HK-2 (cell line): Measurements from ENCODE around the gene GFI1B.
A peak's percentile ranks its signal among the peaks of the same experiment; 100 is the strongest.
"Not testable (repeated sequence)": the region's sequence is repeated elsewhere in the genome, so short reads cannot be mapped to it uniquely, and the experiment has no call there.

Experiments used
- DNase-seq: peaks from one replicate; pipeline ENCODE4 v3.0.0-alpha.2; 2018; ENCODE audit not compliant: unreplicated experiment

The GFI1B gene

GRCh38 chr9:132990781-132991180, 12.3 kb downstream of the GFI1B start:
- DNase-seq: no peak

GRCh38 chr9:132991351-132992300, 13.1 kb downstream of the GFI1B start:
- no peak for DNase-seq

GRCh38 chr9:132993511-132993939, 15.0 kb downstream of the GFI1B start:
- no peak for DNase-seq

GRCh38 chr9:132994410-132995120, 16.1 kb downstream of the GFI1B start:
- DNase-seq: peak; percentile 30

GRCh38 chr9:132995121-132995420, 16.6 kb downstream of the GFI1B start:
- DNase-seq: no peak

- DNase-seq: no peak
Observed at GRCh38 chr9:132995879-132996278, 17.4 kb downstream of the GFI1B start.

GRCh38 chr9:132996526-132996925, 18.0 kb downstream of the GFI1B start:
- no peak for DNase-seq

- no peak for DNase-seq
Observed at GRCh38 chr9:132997591-132997990, 19.1 kb downstream of the GFI1B start.

- not testable (repeated sequence) for DNase-seq
Observed at GRCh38 chr9:132998221-132998620, 19.7 kb downstream of the GFI1B start.

GRCh38 chr9:132998831-132999635, 20.5 kb downstream of the GFI1B start:
- DNase-seq: no peak

GRCh38 chr9:133002147-133003070, 23.9 kb downstream of the GFI1B start:
- DNase-seq: no peak

GRCh38 chr9:133003071-133003461, 24.6 kb downstream of the GFI1B start:
- DNase-seq: no peak

- DNase-seq: no peak
Observed at GRCh38 chr9:133003671-133004090, 25.2 kb downstream of the GFI1B start.

GRCh38 chr9:133004091-133004998, 25.9 kb downstream of the GFI1B start:
- no peak for DNase-seq

GRCh38 chr9:133004999-133005760, 26.7 kb downstream of the GFI1B start:
- no peak for DNase-seq

GRCh38 chr9:133005957-133006356, 27.5 kb downstream of the GFI1B start:
- DNase-seq: no peak

GRCh38 chr9:133006731-133007352, 28.3 kb downstream of the GFI1B start:
- DNase-seq: no peak

- no peak for DNase-seq
Observed at GRCh38 chr9:133008406-133008805, 29.9 kb downstream of the GFI1B start.

- no peak for DNase-seq
Observed at GRCh38 chr9:133008824-133009223, 30.3 kb downstream of the GFI1B start.
